ENCODE data around the gene HLA-DQB2.

The HLA-DQB2 gene

GRCh38 chr6:32744776-32745175, 18.6 kb downstream of the HLA-DQB2 start:
- no peak for DNase-seq (ENCODE audit: low read depth)

GRCh38 chr6:32742374-32742773, 21.0 kb downstream of the HLA-DQB2 start:
- DNase-seq (ENCODE audit: low read depth), result no peak

- no peak for DNase-seq (ENCODE audit: low read depth)
Observed at GRCh38 chr6:32741031-32741960, 22.0 kb downstream of the HLA-DQB2 start, which contains the start of gene HLA-DQA2. Gene HLA-DQA2, plus strand, starts transcription at chr6:32741391. Its CDS starts 53 bp downstream, at chr6:32741444.

GRCh38 chr6:32738126-32738525, 25.2 kb downstream of the HLA-DQB2 start:
- no peak for DNase-seq (ENCODE audit: low read depth)

DNA sequence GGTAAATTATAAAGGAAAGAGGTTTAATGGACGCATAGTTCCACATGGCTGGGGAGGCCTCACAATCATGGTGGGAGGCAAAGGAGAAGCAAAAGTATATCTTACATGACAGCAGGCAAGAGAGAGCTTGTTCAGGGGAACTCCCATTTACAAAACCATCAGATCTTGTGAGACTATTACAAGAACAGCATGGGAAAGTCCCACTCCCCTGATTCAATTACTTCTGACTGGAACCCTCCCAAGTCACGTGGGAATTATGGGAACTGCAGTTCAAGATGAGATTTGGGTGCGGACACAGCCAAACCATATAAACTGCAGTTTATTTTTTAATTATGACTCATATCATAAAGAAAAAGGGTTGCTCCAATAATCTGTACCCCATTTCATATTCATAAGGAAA, 44.5 kb downstream of the HLA-DQB2 start:
- no peak for DNase-seq (ENCODE audit: low read depth)

DNA sequence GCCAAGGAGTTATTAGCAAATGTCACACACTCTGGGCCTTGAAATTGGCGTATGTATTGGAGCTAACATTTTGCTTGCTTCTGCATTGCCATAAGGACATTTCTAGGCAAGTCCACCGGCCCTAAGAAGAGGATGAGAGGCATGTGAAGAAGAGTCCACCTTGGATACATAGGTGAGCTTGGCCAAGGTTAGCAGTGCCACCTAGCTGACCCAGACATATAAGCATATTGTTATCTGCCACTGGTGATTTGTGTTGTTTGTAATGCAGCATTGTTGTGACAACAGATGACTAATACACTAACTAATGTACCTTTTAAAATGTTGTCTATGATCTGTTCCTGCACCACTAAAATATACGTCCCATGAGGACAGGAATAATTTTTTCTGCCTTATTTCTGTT, 46.9 kb downstream of the HLA-DQB2 start:
- DNase-seq (ENCODE audit: low read depth), result no peak

- no peak for DNase-seq (ENCODE audit: low read depth)
Observed at GRCh38 chr6:32713241-32713640, 50.1 kb downstream of the HLA-DQB2 start.

GRCh38 chr6:32709625-32710024, 53.7 kb downstream of the HLA-DQB2 start:
- DNase-seq (ENCODE audit: low read depth), result no peak

Data from stimulated activated CD8-positive, alpha-beta memory T cell treated with anti-CD3 and anti-CD28 coated beads, Interleukin-12 subunit alpha, Interleukin-12 subunit beta, amount 100 ng/mL, for 1 hour (primary cell).